ENCODE results near the gene CYFIP2.

DNA sequence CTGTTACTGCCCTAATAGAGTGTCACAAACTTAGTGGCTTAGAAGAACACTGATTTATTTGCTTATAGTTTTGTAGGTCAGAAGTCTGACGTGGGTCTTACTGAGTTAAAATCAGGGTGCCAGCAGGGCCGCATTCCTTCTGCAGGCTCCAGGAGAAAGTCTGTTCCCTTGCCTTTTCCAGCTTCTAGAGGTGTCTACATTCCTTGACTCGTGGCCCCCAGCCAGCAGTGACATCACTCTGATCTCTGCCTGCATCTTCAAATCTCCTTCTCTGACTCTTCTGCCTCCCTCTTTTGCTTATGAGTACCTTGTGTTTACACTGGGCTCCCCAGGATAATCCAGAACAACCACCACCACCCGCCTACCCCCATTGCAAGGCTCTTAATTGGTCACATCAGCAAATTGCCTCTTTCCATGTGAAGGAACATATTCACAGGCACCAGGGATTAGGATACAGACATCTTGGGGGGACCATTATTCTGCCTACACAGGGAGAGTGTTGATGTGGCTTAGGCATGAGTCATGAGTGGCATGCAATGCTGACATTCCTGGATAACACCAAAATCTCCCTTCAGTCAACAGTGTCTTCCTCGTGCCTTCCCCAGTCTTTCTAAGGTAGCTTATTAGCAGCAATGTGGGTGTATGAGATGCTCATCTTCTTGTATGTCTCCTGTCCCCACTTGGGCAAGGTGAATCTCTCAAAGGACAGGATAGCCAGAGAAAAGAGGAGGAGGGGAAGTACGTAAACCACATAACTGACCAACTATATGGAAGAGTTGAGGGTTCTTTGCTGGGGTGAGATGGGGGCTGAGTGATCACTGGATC, 24.4 kb downstream of the CYFIP2 start:
- TF ChIP-seq, protein P1, sequence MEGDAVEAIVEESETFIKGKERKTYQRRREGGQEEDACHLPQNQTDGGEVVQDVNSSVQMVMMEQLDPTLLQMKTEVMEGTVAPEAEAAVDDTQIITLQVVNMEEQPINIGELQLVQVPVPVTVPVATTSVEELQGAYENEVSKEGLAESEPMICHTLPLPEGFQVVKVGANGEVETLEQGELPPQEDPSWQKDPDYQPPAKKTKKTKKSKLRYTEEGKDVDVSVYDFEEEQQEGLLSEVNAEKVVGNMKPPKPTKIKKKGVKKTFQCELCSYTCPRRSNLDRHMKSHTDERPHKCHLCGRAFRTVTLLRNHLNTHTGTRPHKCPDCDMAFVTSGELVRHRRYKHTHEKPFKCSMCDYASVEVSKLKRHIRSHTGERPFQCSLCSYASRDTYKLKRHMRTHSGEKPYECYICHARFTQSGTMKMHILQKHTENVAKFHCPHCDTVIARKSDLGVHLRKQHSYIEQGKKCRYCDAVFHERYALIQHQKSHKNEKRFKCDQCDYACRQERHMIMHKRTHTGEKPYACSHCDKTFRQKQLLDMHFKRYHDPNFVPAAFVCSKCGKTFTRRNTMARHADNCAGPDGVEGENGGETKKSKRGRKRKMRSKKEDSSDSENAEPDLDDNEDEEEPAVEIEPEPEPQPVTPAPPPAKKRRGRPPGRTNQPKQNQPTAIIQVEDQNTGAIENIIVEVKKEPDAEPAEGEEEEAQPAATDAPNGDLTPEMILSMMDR (IDR thresholded peaks at IDR 0.05) = no peak
- no peak for TF ChIP-seq POLR2A (IDR thresholded peaks at IDR 0.05)

Measured in esophagus squamous epithelium (tissue), 4 donors.